Measurements from ENCODE around the gene ALDH3B1.
A peak's percentile ranks its signal among the peaks of the same experiment; 100 is the strongest.
"Not testable (repeated sequence)": the region's sequence is repeated elsewhere in the genome, so short reads cannot be mapped to it uniquely, and the experiment has no call there.

The ALDH3B1 gene

DNA sequence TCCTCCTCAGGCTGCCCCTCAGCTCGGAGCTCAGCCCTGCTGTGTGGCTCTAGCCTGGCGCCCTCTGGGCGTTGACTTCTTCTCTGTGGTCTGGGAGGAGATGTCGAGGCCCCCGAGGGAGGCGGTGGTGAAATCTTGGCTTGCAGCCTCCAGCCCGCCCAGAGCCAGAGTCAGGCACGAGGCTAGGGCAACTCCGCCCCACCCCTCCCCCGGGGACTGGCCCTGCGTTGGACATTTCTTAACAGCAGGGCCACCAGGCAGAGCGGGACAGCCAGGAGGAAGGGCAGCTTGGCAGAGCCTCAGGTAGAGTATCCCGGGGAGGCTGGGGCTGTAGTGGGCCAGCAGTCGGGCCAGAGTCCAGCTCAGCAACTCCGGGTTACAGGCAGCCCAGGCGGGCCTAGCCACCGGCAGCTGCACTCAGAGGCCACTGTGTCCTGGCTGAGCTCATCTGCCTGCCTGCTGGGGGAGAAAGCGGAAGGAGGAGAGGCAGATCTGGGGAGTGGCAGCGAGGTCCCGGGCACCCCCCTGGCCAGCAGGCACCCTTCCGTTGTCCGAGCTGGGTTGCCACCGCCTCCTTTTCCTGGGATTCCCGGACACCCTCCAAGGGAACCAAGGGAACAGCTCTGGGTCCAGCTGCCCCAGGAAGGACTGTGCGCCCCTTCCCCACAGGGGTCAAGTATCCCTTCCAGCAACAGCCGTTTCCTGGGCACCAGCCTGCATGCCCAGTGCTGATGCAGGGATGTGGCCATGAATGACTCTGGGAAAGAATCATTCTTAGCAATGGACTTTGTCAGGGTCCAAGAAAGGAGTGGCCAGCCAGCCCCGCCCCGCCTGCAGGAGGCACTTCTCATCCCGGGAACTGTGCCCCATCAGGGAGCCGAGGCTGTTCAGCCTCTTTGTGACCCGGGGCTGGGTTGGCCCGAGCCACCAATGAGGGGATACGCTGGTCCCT lies at the start of gene ALDH3B1:
TSS of gene ALDH3B1 (plus strand) at position 238 of the 952 bp plus-strand sequence. CDS start 4,971 bp downstream, outside the sequence.
- DNase-seq = peak; percentile 97

- DNase-seq = not testable (repeated sequence)
Observed at GRCh38 chr11:67963217-67963616, 46.9 kb upstream of the ALDH3B1 start.

GRCh38 chr11:67963879-67964278 lies 46.2 kb upstream of the ALDH3B1 start:
- not testable (repeated sequence) for DNase-seq

DNA sequence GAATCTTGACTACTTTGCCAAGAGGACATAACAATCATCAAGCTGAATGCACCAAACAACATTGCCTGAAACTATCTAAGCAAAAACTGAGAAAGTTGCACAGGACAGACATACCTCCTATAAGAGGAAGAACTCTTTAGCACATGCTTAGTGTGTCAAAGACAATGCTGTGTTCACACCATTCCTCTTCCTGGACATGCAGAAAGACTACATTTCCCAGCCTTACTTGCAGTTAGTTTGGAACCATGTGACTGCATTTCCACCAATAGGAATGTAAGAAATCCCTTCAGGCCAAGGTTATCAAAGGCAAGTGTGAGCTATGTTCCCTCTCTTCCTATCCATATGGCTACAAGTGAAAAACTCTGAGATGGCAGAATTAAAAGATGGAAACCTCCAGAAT lies 45.4 kb upstream of the ALDH3B1 start:
- not testable (repeated sequence) for DNase-seq

- DNase-seq = not testable (repeated sequence)
Observed at GRCh38 chr11:67965830-67966348, 44.2 kb upstream of the ALDH3B1 start.

- not testable (repeated sequence) for DNase-seq
Observed at GRCh38 chr11:67974746-67975145, 35.4 kb upstream of the ALDH3B1 start.

DNA sequence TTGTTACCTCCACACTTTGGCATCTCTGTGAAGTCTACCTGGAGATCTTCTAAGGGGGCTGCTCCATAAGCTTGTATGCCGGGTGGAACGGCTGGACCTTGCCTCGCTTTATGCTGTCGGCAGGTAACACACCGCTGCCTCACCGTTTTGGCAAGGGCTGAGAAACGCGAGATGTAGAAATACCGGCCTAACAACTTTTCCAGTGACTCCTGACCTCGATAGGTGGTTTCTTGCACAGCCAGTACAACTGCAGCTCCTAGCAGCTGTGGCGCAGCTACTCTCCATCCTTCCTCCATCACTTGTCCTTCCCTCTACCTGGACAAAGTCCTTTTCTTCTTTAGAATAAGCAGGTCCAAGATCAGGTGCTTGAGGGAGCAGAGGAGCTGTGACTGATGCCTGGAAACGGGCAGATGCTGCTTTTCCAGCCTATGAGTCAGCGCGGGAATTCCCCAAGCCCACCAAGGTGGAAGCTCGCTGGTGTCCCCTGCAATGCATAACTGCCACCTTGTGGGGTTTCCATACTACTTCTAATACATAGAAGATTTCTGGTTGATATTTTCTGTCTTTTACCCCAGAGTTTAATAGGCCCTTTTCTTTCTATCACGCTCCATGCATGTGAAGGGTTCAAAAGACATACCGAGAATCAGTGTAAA lies 31.2 kb upstream of the ALDH3B1 start:
- DNase-seq = not testable (repeated sequence)

GRCh38 chr11:67981226-67981625 lies 28.9 kb upstream of the ALDH3B1 start:
- not testable (repeated sequence) for DNase-seq

- not testable (repeated sequence) for DNase-seq
Observed at GRCh38 chr11:67982255-67982857, 27.8 kb upstream of the ALDH3B1 start.

GRCh38 chr11:67983951-67984350 lies 26.2 kb upstream of the ALDH3B1 start:
- DNase-seq = no peak

- DNase-seq = not testable (repeated sequence)
Observed at GRCh38 chr11:67985302-67985701, 24.8 kb upstream of the ALDH3B1 start.

GRCh38 chr11:67990546-67991346 lies 19.4 kb upstream of the ALDH3B1 start:
- DNase-seq = not testable (repeated sequence)

DNA sequence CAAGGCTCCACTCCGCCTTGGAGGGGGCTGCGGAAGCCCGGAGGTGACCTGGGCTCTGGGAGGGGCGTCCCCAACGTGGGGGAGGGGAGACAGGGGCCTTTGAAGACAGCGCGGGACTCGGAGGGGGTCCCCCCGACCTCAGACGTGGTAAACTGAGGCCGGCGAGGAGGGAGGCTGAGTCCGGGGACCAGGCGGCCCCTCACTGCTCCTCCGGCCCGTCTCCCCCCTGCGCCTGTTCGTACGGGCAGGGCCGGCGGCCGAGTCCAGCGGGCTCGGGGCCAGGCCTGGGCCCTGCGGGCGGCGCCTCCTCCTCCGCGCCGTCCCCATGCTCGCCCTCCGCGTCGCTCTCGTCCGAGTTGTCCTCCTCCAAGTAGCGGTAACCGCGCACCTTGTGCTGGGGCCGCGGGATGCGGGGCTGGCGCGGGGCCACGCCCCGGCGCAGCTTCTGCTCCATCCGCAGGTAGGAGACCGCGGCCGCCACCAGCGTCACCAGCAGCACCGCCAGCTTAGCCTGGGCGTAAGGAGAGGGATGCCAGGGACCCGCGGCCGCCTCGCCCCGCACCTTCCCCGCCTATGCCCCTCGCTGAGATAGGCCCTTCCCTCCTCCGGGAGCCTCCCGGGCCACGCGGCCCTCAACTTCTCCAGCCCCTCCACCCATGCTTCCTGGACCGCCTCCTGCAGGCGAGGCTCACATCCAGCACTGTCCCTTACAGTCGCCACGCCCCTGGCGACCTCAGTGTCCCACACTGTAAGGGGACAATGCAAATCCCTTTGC lies 18.6 kb upstream of the ALDH3B1 start:
- not testable (repeated sequence) for DNase-seq

DNA sequence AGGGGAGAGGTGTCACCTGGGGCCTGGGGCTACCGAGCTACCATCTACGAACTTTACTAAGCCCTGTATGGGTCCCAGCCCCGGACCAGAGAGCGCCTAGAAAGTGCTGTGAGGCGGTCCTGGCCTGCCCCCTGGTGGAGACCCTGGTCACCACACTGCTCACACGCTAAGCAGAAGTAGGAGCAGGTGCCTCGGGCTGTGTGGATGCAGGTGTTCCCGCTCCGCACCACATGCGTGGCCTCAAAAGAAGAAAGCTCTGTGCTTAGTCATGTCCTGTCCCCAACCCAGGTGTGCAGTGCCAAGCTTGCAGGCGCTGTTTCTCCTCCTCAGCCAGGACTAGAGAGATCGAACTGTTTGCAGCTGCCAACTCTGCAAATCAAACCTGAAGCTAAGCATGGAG lies 16.3 kb upstream of the ALDH3B1 start:
- peak; percentile 34 for DNase-seq

DNA sequence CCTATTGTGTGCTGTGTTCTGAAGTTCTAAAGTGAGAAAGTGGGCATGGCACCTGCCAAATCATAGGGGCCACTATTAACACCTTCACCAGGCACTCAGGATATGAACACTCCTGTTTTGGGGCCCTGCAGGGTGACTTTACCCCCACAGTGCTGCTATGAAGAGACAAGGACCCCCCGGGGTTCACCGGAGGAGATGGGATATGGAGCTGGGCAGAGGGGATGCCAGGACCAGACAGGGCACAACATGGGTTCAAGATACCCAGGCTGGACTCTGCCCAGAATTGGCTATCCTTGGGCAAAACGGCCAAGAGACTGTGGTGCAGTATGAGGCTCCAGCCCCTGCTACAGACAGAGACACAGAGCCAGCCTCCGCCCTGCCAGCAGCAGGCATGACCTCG lies 15.7 kb upstream of the ALDH3B1 start:
- DNase-seq = not testable (repeated sequence)

GRCh38 chr11:67995129-67995528 lies 15.0 kb upstream of the ALDH3B1 start:
- not testable (repeated sequence) for DNase-seq

- DNase-seq = not testable (repeated sequence)
Observed at GRCh38 chr11:67995579-67995978, 14.5 kb upstream of the ALDH3B1 start.

GRCh38 chr11:67996051-67996450 lies 14.1 kb upstream of the ALDH3B1 start:
- no peak for DNase-seq

DNA sequence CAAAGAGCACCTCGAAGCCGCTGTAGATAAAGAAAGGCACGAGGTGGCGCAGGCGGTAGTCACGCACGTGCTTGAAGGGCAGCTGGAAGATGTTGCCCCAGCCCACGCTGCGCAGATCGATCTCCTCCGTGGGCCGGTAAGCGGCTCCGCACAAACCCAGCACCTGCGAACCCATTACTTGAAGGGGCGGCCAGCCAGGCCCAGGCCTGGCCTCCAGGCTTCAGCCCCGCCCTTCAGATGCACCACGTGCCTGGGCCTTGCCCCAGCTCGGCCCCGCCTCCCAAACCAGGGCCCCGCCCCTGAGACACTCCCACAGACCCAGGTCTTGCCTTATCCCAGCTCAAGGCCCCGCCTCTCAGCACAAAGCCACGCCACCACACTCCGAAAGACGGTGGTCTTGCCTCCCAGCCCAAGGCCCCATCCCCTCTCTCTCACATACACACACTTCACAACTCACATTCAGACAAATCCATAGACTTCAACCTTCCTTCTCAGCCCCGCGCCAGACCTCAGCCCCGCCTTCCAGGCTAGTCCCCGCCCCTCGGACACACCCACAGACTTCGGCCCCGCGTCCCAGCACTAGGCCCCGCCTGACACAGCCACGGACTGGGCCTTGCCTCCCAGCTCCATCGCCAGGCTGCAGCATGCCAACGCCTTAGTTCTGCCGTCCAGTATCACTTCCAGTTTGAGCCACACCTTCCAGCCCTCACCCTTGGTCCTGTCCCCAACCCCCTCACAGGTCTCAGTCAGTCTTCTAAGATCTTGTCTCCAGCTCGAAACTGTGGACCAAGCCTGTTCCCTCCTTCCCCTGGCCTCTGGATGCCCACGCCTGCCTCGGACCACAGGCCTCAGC lies 13.3 kb upstream of the ALDH3B1 start:
- peak; percentile 68 for DNase-seq

DNA sequence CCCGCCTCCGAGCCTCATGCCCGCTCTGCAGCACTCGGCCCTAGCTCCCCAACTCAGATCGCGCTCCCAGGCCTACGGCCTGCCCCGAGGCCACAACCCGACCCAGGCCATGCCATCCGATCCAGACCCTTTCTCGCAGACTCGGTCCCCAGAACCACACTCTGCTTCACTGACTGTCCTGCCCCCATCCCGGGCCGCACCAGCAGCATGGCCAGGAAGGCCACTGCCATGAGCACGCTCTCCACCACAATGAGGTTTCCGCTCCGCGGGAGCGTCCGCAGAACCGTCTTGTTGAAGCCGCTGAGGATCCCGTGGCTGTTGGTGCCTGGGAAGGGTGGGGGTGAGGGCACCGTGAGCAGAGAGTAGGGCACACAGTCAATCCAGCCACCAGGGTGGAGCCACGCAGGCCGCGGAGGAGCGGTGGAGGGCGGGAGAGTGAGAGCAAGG lies 12.6 kb upstream of the ALDH3B1 start:
- no peak for DNase-seq

Measured in OCI-M1 (cell line).